Measurements from ENCODE around the gene TBC1D23. TPM values are rescaled to one million over a fixed set of nuclear protein-coding genes. Genes with fewer than 3 reads are reported as not detected.
"Not testable (repeated sequence)": the region's sequence is repeated elsewhere in the genome, so short reads cannot be mapped to it uniquely, and the experiment has no call there.

Gene TBC1D23
- polyA plus RNA-seq (ENCODE audit: insufficient read length), result 28.9 TPM

DNA sequence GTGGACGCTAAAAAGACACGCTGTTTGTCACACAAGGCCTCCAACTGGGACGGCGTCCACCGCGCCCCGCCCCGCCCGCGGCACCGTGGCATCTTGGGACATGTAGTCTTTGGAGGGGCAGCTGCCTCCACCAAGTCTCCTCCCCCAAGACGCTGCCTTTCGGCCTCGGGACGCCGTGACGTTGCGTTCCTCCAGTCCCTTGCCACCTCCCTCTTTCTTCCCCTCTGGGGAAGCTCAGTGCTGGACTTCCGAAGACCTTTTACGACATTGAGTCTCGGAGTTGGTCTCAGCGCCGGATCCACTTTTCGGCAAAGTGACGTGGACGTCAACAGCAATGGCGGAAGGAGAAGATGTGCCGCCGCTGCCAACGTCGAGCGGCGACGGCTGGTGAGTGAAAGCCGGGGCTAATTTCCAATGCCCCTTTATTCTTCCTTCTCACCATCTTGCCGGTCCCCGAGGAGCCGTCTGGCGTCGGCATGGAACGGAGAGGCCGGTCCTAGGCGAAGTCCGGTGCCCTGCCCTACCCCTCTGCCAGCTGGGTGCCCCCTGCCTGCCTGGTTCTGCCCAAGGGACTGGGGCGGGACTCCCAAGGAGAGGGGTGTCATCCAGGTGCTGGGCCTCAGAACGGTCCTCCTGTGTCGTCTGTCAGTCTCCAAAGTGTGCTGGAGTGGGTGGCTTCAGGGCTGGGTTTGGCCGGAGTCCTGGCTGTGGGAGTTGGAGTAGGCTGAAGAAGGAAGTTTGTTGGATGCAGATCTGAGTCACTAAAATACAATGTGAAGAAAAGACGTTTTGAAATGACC, at the start of gene TBC1D23:
Gene TBC1D23, plus strand, starts transcription at position 308 of the 800 bp plus-strand sequence. Its CDS starts 27 bp downstream, at position 335.
- DNase-seq, result peak; percentile 99

- no peak for DNase-seq
Observed at GRCh38 chr3:100213891-100214573, 46.8 kb upstream of the TBC1D23 start.

DNA sequence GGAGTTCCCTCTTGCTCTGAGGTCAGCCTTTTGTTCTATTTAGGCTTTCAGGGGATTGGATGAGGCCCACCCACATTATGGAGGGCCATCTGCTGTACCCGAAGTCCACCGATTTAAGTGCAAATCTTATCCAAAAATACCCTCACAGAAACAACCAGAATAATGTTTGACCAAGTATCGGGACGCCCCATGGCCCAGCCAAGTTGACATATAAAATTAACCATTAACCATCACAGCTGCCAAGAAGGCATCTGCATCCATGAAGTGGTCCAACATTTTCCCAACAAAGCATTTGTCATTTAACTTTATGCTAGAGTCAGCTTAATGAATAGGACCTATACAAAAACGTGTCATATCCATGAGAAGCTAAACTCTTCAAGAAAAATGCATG, 46.2 kb upstream of the TBC1D23 start:
- DNase-seq, result no peak

DNA sequence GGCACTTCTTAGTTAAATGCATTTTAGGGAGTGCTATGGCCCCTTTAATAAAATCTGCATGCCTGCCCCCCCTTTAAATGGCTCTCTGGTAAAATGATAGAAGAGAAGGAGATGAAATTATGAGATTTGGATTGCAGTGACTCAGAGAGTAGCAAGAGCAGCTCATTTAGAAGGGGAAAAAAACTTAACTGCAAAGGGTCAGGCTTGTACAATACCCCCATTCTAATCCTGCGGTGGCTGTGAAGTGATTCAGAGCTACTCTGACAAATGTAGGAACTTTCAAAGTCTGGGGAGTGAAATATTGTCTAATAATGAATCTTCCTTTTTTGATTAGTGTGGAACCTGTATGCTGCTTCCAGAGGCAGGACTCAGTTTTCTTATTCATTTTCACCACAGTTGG, 44.1 kb upstream of the TBC1D23 start:
- no peak for DNase-seq

DNA sequence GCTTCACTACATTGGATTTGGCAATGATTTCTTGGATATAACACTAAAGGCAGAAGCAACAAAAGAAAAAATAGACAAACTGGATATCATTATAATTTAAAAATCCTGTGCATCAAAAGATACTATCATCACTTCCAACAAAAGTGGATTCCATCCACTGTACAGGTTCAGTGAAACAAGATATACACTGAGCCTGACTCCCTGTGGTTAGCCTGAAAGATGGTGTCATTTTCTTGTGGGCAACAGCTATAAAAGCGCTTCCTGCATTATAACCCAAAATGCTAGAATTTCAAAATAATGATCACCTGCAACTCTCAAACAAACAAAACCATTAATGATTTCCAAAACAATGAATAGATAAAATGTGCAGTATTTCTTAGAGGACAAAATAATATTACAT, 39.6 kb upstream of the TBC1D23 start:
- no peak for DNase-seq

GRCh38 chr3:100225193-100225592, 35.6 kb upstream of the TBC1D23 start:
- DNase-seq, result no peak

DNA sequence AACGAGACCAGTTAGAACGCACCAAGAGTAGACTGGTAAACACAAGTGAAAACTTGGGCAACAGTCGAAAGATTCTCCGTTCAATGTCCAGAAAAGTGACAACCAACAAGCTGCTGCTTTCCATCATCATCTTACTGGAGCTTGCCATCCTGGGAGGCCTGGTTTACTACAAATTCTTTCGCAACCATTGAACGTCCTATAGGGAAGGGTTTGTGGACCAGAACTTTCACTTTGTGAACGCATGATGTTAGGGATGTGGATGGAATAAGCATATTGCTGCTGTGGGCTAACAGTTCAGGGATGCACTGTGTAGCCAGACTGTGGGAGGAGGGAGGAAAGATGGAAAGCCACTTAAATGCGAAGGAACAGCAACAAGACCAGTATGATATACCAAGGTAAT, 34.9 kb upstream of the TBC1D23 start:
- no peak for DNase-seq

- DNase-seq, result no peak
Observed at GRCh38 chr3:100226712-100227429, 33.9 kb upstream of the TBC1D23 start.

DNA sequence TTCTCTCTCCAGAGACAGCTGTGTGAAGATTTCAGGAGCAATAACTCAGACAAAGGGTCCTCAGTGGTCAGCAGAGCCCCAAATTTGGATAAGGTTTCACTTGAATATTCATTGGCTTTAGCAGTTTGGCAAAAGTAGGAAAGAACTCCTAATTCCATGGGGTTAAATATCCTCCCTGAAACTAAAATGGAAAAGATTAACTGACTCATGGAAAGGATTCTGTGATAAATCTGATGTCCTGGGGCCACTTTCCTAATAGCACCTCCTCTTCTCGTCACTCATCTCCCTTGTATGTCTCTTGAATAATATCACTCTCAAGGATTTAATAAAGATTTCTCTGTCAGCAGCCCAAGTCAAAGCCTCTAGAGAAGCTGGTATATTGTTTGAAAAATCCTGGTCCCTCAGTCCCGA, 33.3 kb upstream of the TBC1D23 start:
- peak; percentile 65 for DNase-seq

DNA sequence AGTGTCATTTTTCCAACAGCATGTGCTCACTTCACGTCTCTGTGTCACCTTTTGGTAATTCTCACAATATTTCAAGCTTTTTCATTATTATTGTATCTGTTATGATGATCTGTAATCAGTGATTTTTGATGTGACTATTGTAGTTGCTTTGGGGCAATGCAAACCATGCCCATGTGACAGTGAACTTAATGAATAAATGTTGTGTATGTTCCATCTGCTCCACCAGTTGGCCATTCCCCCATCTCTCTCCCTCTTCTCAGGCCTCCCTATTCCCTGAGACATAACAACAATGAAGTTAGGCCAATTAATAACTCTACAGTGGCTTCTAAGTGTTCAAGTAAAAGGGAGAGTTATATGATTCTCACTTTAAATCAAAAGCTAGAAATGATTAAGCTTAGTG, 32.5 kb upstream of the TBC1D23 start:
- no peak for DNase-seq

- DNase-seq, result not testable (repeated sequence)
Observed at GRCh38 chr3:100229188-100229587, 31.6 kb upstream of the TBC1D23 start.

GRCh38 chr3:100230710-100231109, 30.1 kb upstream of the TBC1D23 start:
- no peak for DNase-seq

GRCh38 chr3:100231668-100232067, 29.1 kb upstream of the TBC1D23 start:
- DNase-seq, result no peak

DNA sequence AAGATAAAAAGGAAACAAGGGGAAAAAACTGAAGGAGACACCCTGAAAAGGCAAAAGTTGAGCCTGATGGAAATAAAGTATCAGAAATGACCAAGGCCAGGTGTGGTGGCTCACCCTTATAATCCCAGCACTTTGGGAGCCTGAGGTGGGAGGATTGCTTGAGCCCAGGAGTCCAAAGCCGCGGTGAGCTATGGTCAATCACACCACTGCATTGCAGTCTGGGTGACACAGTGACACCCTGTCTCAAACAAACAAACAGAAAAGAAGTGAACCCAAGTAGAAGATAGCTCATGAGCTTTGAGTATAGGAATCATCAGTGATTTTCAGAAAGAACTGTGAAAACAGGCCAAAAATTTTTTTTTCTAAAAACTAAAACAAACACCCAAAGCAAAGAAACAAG, 26.4 kb upstream of the TBC1D23 start:
- no peak for DNase-seq

DNA sequence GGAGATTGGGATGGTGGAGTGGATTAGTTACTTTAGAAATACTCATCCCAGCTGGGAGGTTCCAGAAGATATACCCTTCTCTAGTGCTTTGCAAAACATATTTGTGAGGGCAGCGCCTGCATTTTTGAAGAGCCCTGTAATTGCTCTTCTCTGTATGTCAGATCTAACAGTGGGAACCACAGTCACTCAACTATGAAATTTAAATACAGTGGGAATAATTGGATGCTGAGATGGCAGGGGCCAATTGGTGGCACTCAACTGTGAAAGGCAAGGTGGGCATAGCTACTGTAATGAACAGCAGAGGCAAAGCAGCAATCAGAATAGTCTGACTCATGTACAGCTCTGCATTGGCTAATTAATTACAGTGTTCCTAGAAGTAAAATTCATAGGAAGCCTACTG, 22.2 kb upstream of the TBC1D23 start:
- no peak for DNase-seq

DNA sequence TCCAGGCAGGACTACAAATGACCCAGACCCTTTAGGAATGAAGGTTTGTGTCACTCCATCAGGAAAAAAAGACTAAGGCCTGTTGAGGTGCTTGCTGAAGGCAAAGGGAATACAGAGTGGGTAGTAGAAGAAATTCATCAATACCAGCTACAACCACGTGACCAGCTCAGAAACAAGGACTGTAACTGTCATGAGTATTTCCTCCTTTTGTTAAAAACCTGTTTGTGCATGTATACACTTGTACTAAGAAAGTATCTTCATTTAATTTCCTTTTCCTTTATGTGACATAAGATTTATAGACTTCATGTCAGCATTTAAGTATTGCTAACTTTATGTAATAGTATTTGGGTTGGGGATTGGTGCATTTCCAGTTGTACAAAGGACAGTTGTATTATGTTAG, 18.3 kb upstream of the TBC1D23 start:
- DNase-seq, result not testable (repeated sequence)

GRCh38 chr3:100244264-100244663, 16.5 kb upstream of the TBC1D23 start:
- no peak for DNase-seq

GRCh38 chr3:100245136-100245535, 15.7 kb upstream of the TBC1D23 start:
- no peak for DNase-seq

GRCh38 chr3:100245927-100246326, 14.9 kb upstream of the TBC1D23 start:
- no peak for DNase-seq

DNA sequence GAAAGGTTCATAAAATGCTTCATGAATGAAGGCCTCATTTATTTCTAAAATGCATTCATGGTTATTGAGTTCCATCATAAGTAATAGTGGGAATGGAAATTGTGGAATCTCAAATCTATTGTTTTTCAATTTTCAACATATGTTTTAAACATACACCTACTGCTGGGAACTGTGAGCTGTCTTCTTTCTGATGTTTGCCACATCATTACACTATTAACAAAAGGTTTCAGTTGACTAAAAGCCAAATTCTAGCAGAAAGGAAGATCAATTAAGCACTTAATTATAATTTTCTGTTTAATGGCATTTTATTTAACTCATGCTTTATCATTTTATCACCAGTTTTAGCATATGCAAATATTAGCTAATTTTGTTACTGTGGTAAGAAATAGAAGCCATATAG, 13.8 kb upstream of the TBC1D23 start:
- no peak for DNase-seq

DNA sequence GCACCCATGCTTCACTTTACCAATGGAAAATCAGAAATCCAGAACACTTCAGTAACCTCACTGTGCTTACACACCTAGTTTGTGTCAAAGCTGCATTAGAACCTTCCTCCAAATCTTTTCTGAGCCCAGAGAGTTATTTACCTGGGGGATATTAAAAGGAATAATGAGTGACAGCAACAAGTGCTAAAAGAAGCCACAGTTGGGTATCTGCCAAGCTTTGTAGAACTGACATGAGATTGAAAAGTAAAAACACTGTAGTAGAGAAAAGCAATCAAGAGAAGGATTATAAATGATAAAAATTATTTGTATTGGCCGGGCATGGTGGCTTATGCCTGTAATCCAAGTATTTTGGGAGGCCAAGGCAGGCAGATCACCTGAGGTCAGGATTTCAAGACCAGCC, 8.8 kb upstream of the TBC1D23 start:
- DNase-seq, result no peak

GRCh38 chr3:100254168-100254777, 6.5 kb upstream of the TBC1D23 start:
- peak; percentile 81 for DNase-seq

GRCh38 chr3:100256731-100257151, 4.1 kb upstream of the TBC1D23 start:
- DNase-seq, result peak; percentile 54

All from hindlimb muscle (tissue), 1 donor.